GM21360 (cell line): Measurements from ENCODE around the gene KLHL11.
"Not testable (repeated sequence)": the region's sequence is repeated elsewhere in the genome, so short reads cannot be mapped to it uniquely, and the experiment has no call there.

Source experiments
- ATAC-seq: cut with Tn5 transposase; IDR thresholded peaks from one replicate; pipeline ENCODE4 v1.9.1; 2021; ENCODE audit warnings: mild to moderate bottlenecking, moderate library complexity; ENCODE audit not compliant: unreplicated experiment

The KLHL11 gene

DNA sequence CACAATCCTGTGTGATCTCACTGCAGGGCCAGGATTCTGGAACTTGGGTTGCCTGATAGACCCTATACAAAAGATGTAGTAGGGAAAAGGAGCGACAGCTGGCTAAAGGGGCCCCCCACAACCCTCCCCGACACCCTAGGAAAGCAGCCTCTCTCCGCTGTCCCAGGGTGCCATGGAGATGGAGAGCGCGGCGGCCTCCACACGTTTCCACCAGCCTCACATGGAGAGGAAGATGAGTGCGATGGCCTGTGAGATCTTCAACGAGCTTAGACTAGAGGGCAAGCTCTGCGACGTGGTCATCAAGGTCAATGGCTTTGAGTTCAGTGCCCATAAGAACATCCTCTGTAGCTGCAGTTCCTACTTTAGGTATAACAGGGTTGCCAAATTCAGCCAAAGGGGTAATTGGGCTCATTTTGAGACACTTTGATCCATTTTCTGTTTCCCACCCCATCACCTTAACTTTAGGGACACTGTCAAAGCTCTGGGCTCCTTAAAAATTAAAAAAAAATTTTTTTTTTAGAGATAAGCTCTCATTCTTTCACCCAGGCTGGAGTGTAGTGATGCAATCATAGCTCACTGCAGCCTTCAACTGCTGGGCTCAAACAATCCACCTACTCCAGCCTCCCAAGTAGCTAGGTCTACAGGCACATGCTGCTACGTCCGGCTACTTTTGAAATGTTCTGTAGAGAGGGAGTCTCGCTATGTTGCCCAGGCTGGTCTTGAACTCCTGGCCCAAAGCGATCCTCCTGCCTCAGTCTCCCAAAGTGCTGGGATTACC, 27.3 kb downstream of the KLHL11 start, which contains the start of gene KLHL10:
Gene KLHL10, plus strand, starts transcription at position 65 of the 778 bp plus-strand sequence. Its CDS starts 108 bp downstream, at position 173.
- no peak for ATAC-seq

DNA sequence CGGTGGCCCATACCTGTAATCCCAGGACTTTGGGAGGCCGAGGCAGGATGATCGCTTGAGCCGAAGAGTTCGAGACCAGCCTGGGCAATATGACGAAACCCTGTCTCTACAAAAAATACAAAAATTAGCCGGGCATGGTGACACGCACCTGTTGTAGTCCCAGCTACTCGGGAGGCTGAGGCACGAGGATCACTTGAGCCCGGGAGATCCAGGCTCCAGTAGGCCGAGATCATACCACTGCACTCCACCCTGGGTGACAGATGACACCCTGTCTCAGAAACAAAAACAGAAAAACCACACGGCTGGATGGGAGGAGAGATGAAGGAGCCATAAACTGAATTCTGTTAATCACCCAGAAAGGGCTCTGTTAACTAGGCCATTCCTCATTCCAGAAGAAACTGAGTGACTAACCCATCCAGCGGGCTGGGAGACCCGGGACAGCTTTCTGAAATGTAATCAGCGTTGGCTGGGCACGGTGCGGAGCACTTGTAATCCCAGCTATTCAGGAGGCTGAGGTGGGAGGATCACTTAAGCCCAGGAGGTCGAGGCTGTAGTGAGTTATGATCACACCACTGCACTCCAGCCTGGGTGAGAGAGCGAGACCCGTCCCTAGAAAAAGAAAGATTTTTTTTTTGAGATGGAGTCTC, 28.6 kb downstream of the KLHL11 start:
- no peak for ATAC-seq

DNA sequence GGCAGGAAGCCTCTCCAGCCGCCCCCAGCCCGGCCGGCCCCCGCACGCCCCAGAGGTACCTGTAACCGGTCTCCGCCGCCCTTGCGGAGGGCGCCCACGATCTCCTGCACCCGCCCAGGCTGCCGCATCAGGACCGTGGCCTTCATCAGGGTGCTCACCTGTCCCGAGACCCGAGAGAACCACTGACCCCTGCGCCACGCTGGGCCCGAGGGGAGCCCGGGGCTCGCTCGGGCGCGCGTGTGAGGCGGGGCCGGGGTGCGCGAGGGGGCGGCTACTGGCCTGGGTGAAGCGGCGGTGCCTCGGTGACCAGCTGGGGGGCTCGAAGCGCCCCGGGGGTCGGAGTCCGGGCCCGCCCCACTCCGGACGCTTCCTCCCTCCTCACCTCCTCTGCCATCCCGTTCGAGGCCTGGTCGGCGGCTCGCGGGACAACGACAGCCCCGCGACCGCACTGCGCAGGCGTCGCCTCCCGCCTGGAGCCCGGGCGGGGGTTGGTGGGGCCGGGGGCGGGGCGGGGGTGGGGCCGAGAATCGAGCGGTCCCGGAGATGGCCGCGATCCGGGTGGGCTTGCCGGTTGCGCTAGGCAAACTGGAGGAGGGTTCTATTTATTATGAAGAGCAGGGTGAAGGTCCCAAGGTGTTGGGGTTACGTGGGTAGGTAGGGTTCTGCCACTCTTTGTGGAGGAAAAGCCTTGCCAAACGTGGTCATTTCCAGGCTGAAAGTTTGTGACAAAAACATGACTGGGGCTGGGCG, 29.2 kb downstream of the KLHL11 start, which contains the start of gene NT5C3B:
Gene NT5C3B, minus strand, starts transcription at position 433 of the 750 bp plus-strand sequence. Its CDS starts 39 bp downstream, at position 394.
- ATAC-seq = no peak

DNA sequence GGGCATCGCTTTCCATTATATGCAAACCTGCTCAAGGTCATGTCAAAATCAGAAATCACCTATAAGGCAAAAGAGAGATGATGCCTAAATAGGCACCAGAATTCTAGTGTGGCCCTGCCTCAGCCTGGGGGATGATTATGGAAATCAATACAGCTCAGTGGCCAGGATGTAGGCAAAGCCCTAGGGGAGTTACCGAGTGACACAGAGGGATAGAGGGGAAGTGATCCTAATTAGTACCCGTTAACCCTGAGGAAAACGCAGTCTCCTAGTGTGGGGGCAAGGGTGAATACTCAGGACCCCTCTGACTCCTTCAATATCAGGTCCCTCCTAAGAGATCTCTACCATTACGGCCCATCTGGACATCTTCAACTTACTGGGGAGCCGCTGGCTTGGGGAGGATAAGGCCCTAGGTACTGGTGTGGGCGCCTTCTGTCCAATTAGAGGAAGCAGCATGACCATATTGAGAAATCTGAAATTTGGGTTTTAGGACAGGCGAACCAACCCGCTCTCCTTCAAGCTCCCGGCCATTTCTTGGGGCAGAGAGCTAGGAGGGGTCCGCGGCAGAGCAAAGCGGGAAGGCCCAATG, 29.9 kb downstream of the KLHL11 start:
- no peak for ATAC-seq

DNA sequence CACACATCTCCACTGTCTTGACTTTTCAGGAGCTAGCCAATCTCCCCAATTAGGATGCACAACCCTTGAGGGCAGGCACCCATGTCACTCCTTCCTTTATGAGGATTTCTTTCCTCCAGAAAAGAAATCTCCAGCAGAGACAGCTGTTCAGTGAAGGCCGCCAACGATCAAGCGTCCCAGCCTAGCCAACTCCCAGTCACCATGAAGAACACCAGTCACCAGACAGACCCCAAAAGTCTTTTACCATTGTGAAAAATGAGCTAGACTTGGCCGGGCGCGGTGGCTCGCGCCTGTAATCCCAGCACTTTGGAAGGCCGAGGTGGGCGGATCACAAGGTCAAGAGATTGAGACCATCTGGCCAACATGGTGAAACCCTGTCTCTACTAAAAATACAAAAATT, 35.3 kb downstream of the KLHL11 start:
- not testable (repeated sequence) for ATAC-seq

DNA sequence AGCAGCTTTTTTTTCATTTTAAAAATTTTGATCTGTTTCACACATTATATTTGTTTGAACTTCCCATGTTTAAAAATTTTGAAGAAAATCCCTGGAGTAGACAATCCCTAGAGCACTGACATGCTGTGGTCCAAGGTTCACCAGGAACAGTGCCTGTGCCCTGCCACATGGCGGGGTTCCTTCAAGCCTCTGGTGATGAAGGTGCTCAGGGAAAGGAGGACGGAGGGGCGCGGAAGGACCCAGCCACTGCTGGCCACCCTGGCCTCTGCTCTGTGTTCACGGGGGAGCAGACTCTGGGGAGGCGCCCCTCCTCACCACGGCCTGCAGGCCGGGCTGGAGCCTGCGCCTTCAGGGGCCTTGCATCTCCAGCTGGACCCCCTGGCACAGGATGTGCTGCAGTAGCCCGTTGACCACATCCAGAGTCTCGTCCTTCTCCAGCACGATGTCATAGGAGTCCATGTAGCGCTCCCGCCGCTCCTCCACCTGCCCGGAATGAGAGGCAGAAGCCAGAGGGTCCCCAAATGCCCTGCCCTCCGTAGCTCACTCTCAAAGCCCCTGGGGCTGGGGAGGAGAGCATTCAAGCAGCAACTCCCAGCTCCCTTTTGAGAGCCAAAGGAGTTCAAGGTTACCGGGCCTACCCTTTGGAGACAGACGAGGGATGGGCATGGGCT, 39.9 kb downstream of the KLHL11 start:
- no peak for ATAC-seq

DNA sequence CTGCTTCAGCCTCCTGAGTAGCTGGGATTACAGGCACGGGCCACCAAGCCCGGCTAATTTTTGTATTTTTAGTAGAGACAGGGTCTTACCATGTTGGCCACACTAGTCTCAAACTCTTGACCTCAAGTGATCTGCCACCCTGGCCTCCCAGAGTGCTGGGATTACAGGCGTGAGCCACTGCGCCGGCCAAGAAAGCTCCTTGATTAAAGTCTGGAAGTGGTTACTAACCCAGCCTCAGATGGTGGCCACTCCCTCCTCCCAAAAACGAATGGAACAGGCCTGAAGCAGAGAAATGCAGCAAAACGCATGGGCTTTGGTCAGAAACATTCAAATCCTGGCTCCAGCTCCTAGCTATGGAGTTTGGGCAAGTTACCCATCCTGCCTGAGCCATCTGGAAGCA, 41.1 kb downstream of the KLHL11 start:
- ATAC-seq = no peak

DNA sequence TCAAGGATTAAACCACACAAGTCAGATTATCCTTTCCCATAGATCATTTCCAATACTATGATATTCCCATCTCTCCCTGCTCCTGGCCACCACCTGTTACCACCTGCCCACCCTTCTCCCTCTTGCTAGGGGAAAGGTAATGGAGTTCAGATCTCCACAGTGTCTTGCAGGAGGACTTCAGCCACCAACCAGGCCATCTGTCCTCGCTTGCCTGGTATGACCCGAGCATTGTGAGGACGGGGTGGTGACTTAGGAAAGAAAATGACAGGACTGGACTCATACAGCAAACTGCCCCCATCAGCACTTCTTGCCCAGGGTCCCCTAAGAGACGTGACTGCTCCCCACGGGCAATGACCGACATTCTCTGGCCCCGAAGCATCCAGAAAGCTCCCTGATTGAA, 41.6 kb downstream of the KLHL11 start:
- ATAC-seq = no peak

DNA sequence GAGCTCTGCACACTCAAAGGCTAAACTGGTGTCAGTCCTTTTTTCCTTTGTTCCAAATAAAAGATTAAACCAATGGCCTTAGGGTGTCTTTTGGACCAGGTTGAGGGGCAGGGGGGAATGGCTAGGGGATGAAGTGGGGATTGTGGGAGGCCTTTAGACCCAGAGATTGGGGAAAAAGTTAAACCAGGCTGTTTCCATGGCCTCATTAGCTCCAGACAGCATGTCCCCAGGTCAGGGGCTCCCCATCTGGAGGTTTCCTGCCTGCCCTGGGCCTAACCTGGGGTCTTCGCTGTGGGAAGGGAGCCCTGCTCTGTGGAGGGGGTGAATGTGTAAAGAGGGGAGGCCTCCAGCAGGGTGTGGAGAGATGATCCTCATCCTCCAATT, 42.1 kb downstream of the KLHL11 start:
- no peak for ATAC-seq

DNA sequence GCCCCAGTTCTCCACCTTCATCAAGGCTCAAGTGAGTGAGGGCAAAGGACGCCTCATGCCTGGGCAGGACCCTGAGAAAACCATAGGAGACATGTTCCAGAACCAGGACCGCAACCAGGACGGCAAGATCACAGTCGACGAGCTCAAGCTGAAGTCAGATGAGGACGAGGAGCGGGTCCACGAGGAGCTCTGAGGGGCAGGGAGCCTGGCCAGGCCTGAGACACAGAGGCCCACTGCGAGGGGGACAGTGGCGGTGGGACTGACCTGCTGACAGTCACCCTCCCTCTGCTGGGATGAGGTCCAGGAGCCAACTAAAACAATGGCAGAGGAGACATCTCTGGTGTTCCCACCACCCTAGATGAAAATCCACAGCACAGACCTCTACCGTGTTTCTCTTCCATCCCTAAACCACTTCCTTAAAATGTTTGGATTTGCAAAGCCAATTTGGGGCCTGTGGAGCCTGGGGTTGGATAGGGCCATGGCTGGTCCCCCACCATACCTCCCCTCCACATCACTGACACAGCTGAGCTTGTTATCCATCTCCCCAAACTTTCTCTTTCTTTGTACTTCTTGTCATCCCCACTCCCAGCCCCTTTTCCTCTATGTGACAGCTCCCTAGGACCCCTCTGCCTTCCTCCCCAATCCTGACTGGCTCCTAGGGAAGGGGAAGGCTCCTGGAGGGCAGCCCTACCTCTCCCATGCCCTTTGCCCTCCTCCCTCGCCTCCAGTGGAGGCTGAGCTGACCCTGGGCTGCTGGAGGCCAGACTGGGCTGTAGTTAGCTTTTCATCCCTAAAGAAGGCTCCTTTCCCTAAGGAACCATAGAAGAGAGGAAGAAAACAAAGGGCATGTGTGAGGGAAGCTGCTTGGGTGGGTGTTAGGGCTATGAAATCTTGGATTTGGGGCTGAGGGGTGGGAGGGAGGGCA, 42.7 kb downstream of the KLHL11 start:
- ATAC-seq = no peak

DNA sequence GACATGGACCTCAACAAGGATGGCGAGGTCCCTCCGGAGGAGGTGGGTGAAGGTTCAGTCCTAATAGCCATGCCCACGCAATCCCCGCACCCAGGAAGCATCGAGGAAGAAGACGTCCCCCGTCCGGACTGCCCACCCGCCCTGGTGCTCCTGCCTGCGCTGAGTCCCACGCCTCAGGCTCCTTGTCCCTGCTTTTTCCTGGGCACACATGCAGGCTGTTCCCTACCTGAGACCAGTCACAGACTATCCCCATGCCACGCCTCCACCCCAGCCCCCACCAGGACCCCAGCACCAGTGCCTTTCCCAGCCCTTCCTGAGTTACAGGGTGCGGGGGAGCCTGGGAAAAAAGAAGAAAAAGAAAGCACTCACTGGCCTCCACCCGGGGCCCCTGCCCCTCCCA, 43.4 kb downstream of the KLHL11 start:
- ATAC-seq = no peak

DNA sequence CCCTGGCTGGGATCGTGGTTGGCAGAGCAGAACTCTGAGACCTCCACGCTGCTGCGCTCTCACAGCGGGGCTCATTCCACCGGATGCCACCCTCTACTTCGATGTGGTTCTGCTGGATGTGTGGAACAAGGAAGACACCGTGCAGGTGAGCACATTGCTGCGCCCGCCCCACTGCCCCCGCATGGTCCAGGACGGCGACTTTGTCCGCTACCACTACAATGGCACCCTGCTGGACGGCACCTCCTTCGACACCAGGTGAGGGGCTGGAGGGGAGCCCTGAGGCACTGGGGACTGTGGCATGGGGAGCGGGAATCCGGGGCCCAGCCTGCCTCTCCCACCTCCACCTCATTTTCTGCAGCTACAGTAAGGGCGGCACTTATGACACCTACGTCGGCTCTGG, 47.2 kb downstream of the KLHL11 start:
- ATAC-seq = no peak

DNA sequence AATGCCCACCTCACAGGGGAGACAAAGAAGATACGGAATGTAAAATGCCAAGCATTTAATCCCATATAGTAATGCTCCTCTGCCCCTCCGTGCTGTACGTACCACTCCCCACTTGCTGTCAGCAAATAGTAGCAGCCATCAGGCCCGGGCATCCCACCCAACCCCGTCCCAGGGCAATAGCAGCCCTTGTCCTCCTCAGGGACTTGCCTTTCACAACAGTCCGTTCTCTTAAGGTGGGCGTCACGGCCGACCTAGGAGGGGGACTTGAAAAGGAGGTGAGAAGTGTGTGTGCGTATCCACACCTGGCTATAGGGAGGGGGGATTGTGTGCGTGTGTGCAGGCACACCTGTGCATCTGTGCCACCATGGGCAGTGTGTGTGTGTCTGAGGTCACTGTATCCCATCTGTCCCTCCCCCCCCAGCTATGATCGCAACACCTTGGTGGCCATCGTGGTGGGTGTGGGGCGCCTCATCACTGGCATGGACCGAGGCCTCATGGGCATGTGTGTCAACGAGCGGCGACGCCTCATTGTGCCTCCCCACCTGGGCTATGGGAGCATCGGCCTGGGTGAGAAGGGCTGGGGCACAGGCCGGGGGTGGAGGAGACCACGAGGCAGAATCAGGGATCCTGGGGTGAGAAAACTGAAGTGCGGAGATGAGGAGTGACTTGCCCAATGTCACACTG, 48.4 kb downstream of the KLHL11 start:
- ATAC-seq = no peak

DNA sequence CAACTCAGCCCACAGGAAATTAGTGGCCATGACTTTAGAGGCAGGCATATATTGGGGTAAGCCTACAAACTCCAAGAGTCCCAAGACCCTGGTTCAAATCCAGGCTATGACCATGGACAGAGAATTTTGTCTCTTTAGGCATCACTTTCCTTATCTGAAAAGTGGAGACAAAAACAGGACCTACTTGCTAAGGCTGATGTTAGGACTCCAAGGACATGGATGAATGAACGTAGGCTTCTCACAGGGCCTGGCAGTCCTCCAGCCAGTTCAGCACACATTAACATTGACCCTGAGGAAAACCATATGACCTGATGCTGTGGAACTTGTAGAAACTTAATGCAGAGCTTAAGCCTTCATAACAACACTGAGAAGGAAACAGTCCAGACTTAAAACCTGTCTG, 51.0 kb downstream of the KLHL11 start:
- ATAC-seq = no peak

DNA sequence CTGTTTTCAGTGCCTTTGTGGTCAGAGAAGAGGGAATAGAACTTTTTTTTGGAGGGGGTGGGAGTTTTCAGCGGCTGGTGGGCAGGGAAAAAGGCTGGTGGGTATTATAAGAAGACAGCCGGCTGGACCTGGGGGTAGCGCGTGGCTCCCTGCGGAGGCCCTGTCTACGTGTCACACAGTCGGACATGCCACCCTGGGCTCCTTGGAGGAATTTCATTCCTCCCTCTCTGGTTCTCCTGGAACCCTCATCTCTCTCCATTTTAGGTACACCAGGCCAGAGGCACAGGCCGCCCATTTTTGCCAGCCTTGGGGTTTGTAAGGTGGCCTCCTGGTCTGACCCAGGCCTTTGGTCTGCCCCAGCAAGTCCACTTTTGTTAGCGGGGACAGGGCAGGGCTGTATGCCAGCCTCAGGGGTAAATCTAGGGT, 51.5 kb downstream of the KLHL11 start:
- ATAC-seq = no peak

DNA sequence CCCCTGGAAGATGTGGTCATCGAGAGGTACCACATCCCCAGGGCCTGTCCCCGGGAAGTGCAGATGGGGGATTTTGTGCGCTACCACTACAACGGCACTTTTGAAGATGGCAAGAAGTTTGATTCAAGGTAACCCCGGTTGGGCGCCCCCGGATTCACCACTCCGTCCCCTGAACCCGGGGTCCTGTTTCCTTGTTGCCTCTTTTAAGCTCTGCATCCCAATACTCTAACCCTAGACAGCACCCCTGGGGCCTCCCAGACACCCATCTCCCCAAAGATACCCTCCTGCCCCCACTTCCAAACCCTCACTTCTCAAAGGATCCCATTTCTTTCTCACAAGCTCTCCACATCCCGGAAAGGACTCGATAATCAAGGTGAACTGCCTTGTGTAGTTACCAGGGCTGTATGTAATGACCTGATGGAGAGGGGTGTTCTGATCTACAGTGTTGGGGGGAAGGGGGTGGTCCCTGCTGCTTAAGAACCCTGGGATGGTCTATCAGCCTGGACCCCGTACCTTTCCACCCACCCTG, 52.0 kb downstream of the KLHL11 start:
- ATAC-seq = no peak

DNA sequence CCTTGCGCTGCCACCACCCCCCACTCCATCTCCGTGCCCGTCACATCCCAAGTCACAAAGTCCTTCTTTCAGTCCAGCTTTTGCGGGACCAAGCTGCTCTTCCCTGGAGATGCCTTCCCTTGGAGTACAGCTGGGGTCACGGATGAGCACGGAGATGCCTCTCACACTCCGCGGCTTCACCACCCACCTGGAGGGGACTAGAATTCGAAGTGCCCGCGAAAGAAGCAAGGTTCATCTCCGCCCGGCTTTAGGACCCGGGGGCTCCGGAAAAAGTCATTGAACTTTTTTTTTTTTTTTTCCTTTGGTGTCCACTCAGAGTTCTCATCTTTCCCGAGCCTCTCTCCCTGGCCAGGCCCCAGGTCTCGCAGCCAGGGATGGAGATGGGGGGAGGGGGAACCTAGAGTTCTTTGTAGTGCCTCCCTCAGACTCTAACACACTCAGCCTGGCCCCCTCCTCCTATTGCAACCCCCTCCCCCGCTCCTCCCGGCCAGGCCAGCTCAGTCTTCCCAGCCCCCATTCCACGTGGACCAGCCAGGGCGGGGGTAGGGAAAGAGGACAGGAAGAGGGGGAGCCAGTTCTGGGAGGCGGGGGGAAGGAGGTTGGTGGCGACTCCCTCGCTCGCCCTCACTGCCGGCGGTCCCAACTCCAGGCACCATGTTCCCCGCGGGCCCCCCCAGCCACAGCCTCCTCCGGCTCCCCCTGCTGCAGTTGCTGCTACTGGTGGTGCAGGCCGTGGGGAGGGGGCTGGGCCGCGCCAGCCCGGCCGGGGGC, 52.7 kb downstream of the KLHL11 start, which contains the start of gene FKBP10:
Gene FKBP10, plus strand, starts transcription at position 624 of the 771 bp plus-strand sequence. Its CDS starts 31 bp downstream, at position 655.
- no peak for ATAC-seq
